Measurements from ENCODE around the gene UTS2R.

DNA sequence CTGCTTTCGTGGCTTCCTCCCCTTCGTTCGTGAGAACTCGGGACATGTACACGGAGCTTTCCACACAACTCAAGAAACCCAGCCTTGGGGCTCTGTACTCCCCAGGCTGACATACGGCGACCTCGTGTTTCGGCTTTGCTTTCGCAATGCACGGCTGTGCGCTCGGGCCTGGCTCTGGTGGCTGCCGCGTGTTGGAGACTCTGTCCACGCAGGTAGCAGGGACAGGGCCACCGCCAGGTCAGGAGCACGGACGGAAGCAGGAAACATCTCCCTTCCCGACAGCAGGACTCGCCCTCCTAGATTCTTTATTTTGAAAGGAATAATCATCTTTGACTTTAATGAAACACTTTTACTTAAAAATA is 17.3 kb downstream of the UTS2R start:
- TF ChIP-seq, protein P1, sequence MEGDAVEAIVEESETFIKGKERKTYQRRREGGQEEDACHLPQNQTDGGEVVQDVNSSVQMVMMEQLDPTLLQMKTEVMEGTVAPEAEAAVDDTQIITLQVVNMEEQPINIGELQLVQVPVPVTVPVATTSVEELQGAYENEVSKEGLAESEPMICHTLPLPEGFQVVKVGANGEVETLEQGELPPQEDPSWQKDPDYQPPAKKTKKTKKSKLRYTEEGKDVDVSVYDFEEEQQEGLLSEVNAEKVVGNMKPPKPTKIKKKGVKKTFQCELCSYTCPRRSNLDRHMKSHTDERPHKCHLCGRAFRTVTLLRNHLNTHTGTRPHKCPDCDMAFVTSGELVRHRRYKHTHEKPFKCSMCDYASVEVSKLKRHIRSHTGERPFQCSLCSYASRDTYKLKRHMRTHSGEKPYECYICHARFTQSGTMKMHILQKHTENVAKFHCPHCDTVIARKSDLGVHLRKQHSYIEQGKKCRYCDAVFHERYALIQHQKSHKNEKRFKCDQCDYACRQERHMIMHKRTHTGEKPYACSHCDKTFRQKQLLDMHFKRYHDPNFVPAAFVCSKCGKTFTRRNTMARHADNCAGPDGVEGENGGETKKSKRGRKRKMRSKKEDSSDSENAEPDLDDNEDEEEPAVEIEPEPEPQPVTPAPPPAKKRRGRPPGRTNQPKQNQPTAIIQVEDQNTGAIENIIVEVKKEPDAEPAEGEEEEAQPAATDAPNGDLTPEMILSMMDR (IDR thresholded peaks at IDR 0.05), result no peak
- no peak for TF ChIP-seq EP300 (IDR thresholded peaks at IDR 0.05)
- no peak for TF ChIP-seq POLR2A (IDR thresholded peaks at IDR 0.05)
- TF ChIP-seq POLR2AphosphoS5 (IDR thresholded peaks at IDR 0.05), result no peak

All from suprapubic skin (tissue), 4 donors.